ENCODE measurements around the gene ELOVL5.

ELOVL5 gene

GRCh38 chr6:53236241-53236640 lies 112.5 kb downstream of the ELOVL5 start:
- DNase-seq: no peak

GRCh38 chr6:53235508-53235907 lies 113.2 kb downstream of the ELOVL5 start:
- DNase-seq: no peak

- DNase-seq: peak in 1 of 3 experiments; percentile 4
These were observed 115.4 kb downstream of the ELOVL5 start for GRCh38 chr6:53233309-53233708.

GRCh38 chr6:53230775-53231467 lies 117.8 kb downstream of the ELOVL5 start:
- no peak for DNase-seq

- DNase-seq: no peak
These were observed 120.9 kb downstream of the ELOVL5 start for GRCh38 chr6:53227847-53228246.

GRCh38 chr6:53220605-53221004 lies 128.1 kb downstream of the ELOVL5 start:
- DNase-seq: no peak
